CD4-positive, alpha-beta T cell treated with Interferon gamma for 1 hour (primary cell): Measurements from ENCODE around the gene OR5H15.
"Not testable (repeated sequence)": the region's sequence is repeated elsewhere in the genome, so short reads cannot be mapped to it uniquely, and the experiment has no call there.

Experiments used
- DNase-seq: peaks from one replicate; pipeline ENCODE4 v3.0.0-alpha.2; 2020

The OR5H15 gene

DNA sequence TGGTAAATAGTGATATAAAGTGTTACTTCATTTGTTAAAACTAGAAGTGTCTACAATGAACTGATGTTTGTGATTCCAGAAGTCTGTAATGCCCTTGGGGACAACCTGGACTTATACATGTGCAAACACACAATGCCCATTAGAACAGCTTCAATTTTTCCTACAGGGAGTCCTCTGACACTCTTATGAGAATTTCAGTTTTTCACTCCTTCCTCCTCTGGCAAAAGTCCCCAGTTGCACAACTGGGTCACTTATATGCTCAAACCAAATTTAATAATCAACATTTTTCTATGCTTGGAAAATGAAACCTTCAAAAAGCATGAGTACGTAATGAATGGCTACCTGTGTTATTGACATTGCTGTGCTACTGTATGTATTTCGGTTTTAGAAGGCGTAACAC, at the start of gene OR5H15:
Gene OR5H15, plus strand, starts transcription at position 301 of the 400 bp plus-strand sequence. CDS start 2,004 bp downstream, outside the sequence.
- DNase-seq: no peak

GRCh38 chr3:98130421-98130820, 36.1 kb upstream of the OR5H15 start, which contains the start of gene OR5H1:
Gene OR5H1 (plus strand): TSS chr3:98130721. CDS start chr3:98132698, 1,977 bp downstream.
- DNase-seq: no peak

GRCh38 chr3:98136631-98137030, 29.9 kb upstream of the OR5H15 start:
- no peak for DNase-seq

- not testable (repeated sequence) for DNase-seq
These were observed 28.5 kb upstream of the OR5H15 start for GRCh38 chr3:98137826-98138557.

- no peak for DNase-seq
These were observed 26.0 kb upstream of the OR5H15 start for GRCh38 chr3:98140531-98140930.

GRCh38 chr3:98147179-98147578, 19.3 kb upstream of the OR5H15 start, which contains the start of gene OR5H14:
Gene OR5H14 (plus strand): TSS chr3:98147479. CDS start chr3:98149386, 1,907 bp downstream.
- no peak for DNase-seq

- DNase-seq: no peak
These were observed 17.7 kb upstream of the OR5H15 start for GRCh38 chr3:98148751-98149150.

DNA sequence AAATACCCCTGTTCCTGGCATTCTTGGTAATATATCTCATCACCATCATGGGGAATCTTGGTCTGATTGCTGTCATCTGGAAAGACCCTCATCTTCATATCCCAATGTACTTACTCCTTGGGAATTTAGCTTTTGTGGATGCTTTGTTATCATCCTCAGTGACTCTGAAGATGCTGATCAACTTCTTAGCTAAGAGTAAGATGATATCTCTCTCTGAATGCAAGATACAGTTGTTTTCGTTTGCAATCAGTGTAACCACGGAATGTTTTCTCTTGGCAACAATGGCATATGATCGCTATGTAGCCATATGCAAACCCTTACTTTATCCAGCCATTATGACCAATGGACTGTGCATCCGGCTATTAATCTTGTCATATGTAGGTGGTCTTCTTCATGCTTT, 17.0 kb upstream of the OR5H15 start:
- DNase-seq: not testable (repeated sequence)

- DNase-seq: no peak
These were observed 15.3 kb upstream of the OR5H15 start for GRCh38 chr3:98151241-98151640.

- DNase-seq: no peak
These were observed 4.6 kb downstream of the OR5H15 start for GRCh38 chr3:98171071-98171470.

GRCh38 chr3:98172621-98173020, 6.1 kb downstream of the OR5H15 start:
- DNase-seq: no peak

GRCh38 chr3:98180319-98180890, 13.9 kb downstream of the OR5H15 start:
- no peak for DNase-seq

DNA sequence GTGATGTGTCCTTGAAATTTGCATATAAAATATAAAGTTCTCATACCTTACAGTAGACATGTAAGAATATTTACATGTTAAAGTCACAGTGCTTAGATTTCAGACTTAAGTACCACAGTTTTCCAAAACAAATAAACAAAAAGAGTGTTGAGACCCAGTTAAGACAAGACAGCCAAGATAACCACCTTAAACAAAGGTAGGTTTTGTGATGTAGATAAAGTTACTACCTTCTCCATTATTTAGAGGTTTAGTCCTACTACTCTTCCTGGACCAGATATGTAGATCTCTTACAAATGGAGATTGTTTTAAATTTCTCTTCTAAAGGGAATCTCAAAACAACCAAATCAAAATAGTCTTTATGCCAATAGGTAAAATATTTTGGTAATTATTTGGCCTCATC, 15.7 kb downstream of the OR5H15 start:
- no peak for DNase-seq

DNA sequence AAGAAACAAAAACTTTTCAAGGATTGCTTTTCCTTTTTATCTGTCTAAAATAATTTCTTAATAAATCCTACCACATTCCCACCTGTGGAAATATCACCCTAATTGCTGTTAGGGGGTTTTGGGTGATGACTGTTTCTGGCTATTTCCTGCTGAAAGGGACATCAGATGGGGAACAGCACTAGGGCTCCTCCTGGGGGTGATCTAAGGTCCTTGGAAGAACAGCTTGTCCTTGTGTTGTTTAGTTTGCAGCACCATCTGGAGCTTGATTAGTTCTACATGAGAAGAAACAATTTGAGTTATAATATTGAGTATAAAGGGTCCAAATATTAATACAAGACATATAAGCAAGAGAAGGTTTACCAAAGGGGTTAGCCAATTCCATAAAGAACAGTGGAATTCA, 18.7 kb downstream of the OR5H15 start:
- DNase-seq: no peak

DNA sequence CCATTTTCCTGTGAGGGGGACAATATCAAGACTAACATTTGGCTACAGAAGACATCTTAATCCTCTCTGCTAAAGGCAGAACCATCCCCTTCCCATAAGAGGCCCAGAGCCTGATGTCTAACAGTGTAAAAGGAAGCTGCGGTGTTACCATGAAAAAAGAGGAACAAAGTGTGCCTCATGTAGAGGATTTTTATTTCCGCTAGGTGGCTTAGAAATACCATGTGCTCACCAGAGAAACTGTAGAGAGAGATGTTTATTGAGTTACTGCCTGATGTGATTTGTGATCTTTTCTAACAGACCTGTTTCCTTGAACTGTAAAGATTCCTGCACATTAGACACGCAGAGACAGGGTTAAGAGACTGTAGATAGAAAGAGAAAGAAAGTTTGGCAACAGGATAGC, 22.0 kb downstream of the OR5H15 start:
- peak; percentile 1 for DNase-seq

DNA sequence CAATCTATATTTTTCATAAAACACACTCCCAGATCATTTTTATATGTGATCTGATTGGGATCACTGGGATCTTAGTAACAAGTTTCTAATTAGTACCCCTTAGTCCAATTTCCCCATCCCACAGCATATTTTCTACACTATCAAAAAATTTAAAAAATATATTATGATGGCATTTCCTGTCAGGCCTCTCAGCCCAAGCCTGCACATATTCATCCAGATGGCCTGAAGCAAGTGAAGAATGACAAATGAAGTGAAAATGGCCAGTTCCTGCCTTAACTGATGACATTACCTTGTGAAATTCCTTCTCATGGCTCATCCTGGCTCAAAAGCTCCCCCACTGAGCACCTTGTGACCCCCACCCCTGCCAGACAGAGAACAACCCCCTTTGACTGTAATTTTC, 24.4 kb downstream of the OR5H15 start:
- DNase-seq: not testable (repeated sequence)

- DNase-seq: not testable (repeated sequence)
These were observed 29.8 kb downstream of the OR5H15 start for GRCh38 chr3:98196293-98196692.

DNA sequence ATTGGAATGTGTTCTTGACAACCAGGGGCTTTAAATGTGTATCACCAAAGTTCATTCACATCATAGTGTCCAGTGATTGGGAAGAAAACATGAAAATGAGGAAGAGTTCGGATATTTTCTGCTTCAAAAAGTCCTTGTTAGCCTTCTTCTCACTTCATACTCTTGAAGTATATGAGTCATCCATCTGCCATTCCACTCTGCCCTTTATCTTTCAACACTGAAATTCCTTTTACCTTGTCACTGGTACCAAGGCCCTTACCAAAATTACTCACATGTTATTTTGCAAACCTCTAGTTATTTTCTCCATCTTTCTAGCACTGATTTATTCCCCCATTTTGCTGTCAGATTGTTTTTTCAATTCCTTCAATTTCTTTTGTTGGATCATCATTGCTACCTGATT, 32.5 kb downstream of the OR5H15 start:
- DNase-seq: no peak

GRCh38 chr3:98209244-98209643, 42.7 kb downstream of the OR5H15 start:
- DNase-seq: no peak

GRCh38 chr3:98213276-98213675, 46.8 kb downstream of the OR5H15 start:
- no peak for DNase-seq

DNA sequence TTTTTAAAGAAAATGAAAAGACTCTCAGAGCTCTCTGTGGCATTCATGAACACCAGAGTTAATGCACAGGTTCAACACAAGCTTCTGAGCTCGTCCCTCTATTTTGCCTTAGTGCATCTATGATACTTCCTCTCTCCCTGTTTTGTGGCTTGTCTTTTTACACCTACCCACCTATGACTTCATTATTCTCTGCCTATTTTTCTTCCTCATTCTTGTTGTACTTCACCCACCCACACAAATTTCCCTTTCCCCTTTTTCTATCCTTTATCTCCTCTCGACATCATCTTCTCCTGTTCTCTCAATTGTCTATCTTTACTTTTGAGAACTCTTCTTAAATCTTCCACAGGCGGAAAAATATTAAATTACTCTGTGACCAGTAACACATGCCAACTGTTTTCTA, 48.6 kb downstream of the OR5H15 start:
- DNase-seq: no peak
